Left lung (tissue), 10 donors: ENCODE measurements around the gene AVL9. TPM values are rescaled to one million over a fixed set of nuclear protein-coding genes. Genes with fewer than 3 reads are reported as not detected.

ENCODE experiments used
- ATAC-seq: fragments of 200-7000 bp; cut with Tn5 transposase; one replicate; pipeline ENCODE4 v1.9.1; 2020; ENCODE audit warnings: moderate library complexity
- DNase-seq, 4 donors: peaks; one replicate each; pipeline ENCODE4 v3.0.0-alpha.2; 2013 to 2020
- H3K27ac ChIP-seq, 2 donors: fragments of 200-600 bp; sonication (generic) in 1 of 2; one replicate each; pipeline versions ENCODE4 v1.5.0 to v1.8.0; 2020 to 2021
- H3K27me3 ChIP-seq, 2 donors: fragments of 200-600 bp; sonication (generic) in 1 of 2; one replicate each; pipeline versions ENCODE4 v1.5.0 to v1.8.0; 2020 to 2021
- H3K36me3 ChIP-seq, 2 donors: fragments of 200-600 bp; sonication (generic) in 1 of 2; one replicate each; pipeline versions ENCODE4 v1.5.0 to v1.8.0; 2020 to 2021
- H3K4me1 ChIP-seq, 2 donors: fragments of 200-600 bp; one replicate each; pipeline ENCODE4 v1.8.0; 2021
- H3K4me3 ChIP-seq, 2 donors: fragments of 200-600 bp; sonication (generic) in 1 of 2; one replicate each; pipeline versions ENCODE4 v1.5.0 to v1.8.0; 2020 to 2021; ENCODE audit warnings: mild to moderate bottlenecking in 1 of 2
- H3K9me3 ChIP-seq, 2 donors: fragments of 200-600 bp; sonication (generic) in 1 of 2; one replicate each; pipeline versions ENCODE4 v1.5.0 to v1.8.0; 2020 to 2021
- intact Hi-C, 2 donors: fragments of 100-400 bp; cut with DNase I; formaldehyde crosslinking; loops; one replicate each; pipeline versions ENCODE4 v1.11.2 to v1.14.2; 2022
- polyA plus RNA-seq, 6 donors: library from polyadenylated mRNA; unstranded; fragments of 120-200 nt; gene quantifications; one replicate each; pipeline ENCODE4 v1.2.1, GENCODE V29; 2013; ENCODE audit not compliant: insufficient read length in 6 of 6
- total RNA-seq, 2 donors: library from RNA; stranded (reverse); fragmentation: NEBNext Ultra II Directional; extraction: Animal tissue kit (Norgen Biotek cat#: 25700); gene quantifications; one replicate each; pipeline ENCODE4 v1.2.1, GENCODE V29; 2021
- TF ChIP-seq, protein P1 (sequence below), 2 donors: fragments of 200-600 bp; sonication (generic) in 1 of 2; IDR thresholded peaks; one replicate each; pipeline versions ENCODE4 v1.5.0 to v1.8.0; 2021; ENCODE audit warnings: antibody characterized with exemption in 2 of 2
- donor health status: DM: no; HTN: yes; CAD: no.
- donor health status: DM: no; HTN: no; CAD: no.

The AVL9 gene
- total and polyA plus RNA-seq, 8 donors, result 27.6 to 44.2 (median 30.8) TPM

DNA sequence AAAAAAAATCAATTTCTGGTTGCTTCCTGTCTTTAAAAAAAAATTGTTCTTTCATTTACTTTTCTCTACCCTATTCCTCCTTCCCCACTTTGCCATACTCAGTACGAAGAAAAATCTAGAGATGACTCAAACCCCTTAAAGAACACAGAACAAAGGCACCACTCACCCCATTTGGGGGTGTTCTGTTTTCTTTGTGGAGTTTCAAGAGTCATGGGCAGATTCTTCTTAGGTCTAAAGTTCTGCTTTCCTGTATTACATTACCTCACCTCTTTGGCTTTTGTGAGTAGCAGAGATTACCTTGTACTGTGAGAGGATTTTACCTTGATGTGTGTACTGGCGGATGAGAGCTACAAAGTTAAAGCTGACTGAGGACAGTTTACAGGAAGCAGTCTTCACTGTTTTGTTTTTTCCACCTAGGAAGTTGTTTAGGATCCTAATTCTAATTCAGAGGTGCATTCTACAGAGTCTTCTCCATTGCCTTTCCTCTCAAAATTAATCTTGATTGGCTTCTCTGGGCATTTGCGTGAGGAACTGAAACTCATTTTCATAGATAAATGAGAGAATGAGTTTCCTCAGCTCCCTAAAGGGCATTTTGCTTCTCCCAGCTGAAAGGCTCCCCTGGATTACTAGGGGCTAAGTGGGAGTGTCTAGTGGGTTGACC, 20.7 kb downstream of the AVL9 start:
- peak overlapping the region; percentile 25 to 26 for H3K27ac ChIP-seq
- H3K36me3 ChIP-seq, result no peaks in the 10 kb centered on the region
- TF ChIP-seq, protein P1, sequence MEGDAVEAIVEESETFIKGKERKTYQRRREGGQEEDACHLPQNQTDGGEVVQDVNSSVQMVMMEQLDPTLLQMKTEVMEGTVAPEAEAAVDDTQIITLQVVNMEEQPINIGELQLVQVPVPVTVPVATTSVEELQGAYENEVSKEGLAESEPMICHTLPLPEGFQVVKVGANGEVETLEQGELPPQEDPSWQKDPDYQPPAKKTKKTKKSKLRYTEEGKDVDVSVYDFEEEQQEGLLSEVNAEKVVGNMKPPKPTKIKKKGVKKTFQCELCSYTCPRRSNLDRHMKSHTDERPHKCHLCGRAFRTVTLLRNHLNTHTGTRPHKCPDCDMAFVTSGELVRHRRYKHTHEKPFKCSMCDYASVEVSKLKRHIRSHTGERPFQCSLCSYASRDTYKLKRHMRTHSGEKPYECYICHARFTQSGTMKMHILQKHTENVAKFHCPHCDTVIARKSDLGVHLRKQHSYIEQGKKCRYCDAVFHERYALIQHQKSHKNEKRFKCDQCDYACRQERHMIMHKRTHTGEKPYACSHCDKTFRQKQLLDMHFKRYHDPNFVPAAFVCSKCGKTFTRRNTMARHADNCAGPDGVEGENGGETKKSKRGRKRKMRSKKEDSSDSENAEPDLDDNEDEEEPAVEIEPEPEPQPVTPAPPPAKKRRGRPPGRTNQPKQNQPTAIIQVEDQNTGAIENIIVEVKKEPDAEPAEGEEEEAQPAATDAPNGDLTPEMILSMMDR (IDR thresholded peaks at IDR 0.05), result no peak
- H3K4me3 ChIP-seq, result no peak overlapping the region
- DNase-seq (no peak), ATAC-seq (peak; percentile 54)
- H3K27me3 ChIP-seq, result no peaks in the 10 kb centered on the region
- H3K9me3 ChIP-seq, result peaks cover 6 to 31% of the 10 kb centered on the region in 2 donors
- H3K4me1 ChIP-seq, result peaks cover 0 to 7% of the 10 kb centered on the region in 2 donors
- intact Hi-C loops, result no loop called here

DNA sequence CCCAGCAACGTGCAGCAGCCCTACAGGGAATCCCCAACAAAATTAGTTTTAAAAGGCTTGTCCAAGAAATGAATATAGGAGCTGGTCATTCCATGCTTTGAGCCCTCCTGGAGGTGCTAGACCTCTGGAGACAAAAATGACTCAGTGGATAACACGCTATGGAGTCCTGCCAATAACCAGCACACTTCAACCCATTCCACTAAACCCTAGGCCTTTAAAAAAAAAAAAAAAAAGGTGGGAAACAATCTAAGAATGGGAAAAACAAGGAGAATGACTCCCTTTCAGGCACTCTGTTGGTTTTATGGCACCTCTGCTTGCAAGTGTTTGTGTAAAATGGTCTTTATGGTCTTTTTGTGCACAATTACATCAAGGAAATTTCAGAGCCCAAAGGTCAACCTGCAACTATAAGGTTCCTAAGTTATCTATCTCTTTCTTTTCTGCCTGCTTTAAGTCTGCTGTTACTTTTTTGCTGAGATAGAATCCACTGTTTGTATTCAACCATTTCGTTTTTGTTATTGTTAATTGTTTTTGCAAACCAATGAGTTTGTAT, 21.3 kb downstream of the AVL9 start:
- H3K9me3 ChIP-seq, result peaks cover 6 to 31% of the 10 kb centered on the region in 2 donors
- peak overlapping the region in 1 of 2 donors; percentile 25 for H3K27ac ChIP-seq
- H3K36me3 ChIP-seq, result no peaks in the 10 kb centered on the region
- ATAC-seq (no peak), DNase-seq (no peak)
- peaks cover 0 to 7% of the 10 kb centered on the region in 2 donors for H3K4me1 ChIP-seq
- no peaks in the 10 kb centered on the region for H3K27me3 ChIP-seq
- no peak overlapping the region for H3K4me3 ChIP-seq
- intact Hi-C loops, result no loop called here
- TF ChIP-seq, protein P1 (IDR thresholded peaks at IDR 0.05), result no peak

DNA sequence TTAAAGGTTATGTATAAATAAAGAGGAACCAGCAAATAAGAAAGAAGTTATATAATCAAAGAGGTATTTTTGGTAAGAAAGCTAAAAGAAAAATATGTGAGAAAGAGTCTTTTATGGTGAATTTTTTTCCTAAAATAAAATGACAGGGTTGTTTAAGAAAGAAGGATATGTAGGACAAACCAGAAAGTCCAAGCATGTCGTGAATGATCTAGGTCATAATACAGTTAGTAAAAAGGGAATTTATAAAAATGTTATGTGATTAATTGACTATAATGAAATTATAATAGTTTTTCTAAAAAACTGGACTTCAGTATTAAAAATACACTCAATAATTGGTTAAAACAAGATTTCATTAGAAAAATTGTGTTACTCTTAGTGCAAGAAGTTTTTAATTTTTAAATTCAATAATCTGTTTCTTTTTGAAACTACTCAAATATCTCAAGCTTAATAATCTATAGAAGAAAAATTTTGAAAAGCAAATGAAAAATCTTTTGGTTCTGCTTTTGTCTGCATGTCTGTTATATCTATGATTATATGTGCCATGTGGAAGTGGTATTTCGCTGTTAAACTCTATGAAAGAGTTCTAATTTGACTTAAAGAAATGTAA, 23.3 kb downstream of the AVL9 start:
- ATAC-seq (no peak), DNase-seq (peak in 1 of 4 donors; percentile 12)
- Histone ChIP-seq H3K36me3 (no peaks in the 10 kb centered on the region), H3K9me3 (peaks cover 6 to 31% of the 10 kb centered on the region in 2 donors), H3K4me3 (no peak overlapping the region), H3K27me3 (no peaks in the 10 kb centered on the region), H3K4me1 (peaks cover 0 to 7% of the 10 kb centered on the region in 2 donors), H3K27ac (no peak overlapping the region)
- intact Hi-C loops, result no loop called here
- TF ChIP-seq, protein P1 (IDR thresholded peaks at IDR 0.05), result no peak

DNA sequence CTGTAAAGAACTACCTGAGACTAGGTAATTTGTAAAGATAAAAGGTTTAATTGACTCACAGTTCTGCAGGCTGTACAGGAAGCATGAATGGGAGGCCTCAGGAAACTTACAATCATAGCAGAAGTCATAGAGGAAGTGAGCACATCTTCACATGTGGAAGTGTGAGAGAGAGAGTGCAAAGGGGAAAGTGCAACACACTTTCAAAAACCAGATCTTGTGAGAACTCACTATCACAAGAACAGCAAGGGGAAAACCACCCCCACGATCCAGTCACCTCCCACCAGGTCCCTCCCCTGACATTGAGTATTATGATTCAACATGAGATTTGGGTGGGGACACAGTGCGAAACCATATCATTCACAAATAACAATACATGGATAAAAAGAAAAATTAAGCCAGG, 24.5 kb downstream of the AVL9 start:
- peaks cover 0 to 7% of the 10 kb centered on the region in 2 donors for H3K4me1 ChIP-seq
- H3K27ac ChIP-seq, result no peak overlapping the region
- H3K4me3 ChIP-seq, result no peak overlapping the region
- H3K9me3 ChIP-seq, result peaks cover 6 to 31% of the 10 kb centered on the region in 2 donors
- DNase-seq (no peak), ATAC-seq (no peak)
- H3K36me3 ChIP-seq, result no peaks in the 10 kb centered on the region
- TF ChIP-seq, protein P1 (IDR thresholded peaks at IDR 0.05), result no peak
- intact Hi-C loops, result no loop called here
- no peaks in the 10 kb centered on the region for H3K27me3 ChIP-seq
